Mucosa of gallbladder (tissue), 1 donor: ENCODE results near the gene DDX18. TPM values are rescaled to one million over a fixed set of nuclear protein-coding genes. Genes with fewer than 3 reads are reported as not detected.

Experiments
- DNase-seq: peaks from one replicate; pipeline ENCODE4 v3.0.0-alpha.2; 2020; ENCODE audit warnings: low spot score
- total RNA-seq: library from RNA; stranded (reverse); gene quantifications from one replicate; pipeline ENCODE4 v1.2.1, GENCODE V29; 2021
- donor health status: DM: no; HTN: no; CAD: no.

The DDX18 gene
- total RNA-seq, 1 donor from 2014 or later, result 41.1 TPM

GRCh38 chr2:117834992-117835391, 20.5 kb downstream of the DDX18 start:
- DNase-seq, result no peak

- peak; percentile 79 for DNase-seq
These were observed 21.7 kb downstream of the DDX18 start for GRCh38 chr2:117835990-117836760.

GRCh38 chr2:117845304-117845703, 30.8 kb downstream of the DDX18 start:
- DNase-seq, result no peak

DNA sequence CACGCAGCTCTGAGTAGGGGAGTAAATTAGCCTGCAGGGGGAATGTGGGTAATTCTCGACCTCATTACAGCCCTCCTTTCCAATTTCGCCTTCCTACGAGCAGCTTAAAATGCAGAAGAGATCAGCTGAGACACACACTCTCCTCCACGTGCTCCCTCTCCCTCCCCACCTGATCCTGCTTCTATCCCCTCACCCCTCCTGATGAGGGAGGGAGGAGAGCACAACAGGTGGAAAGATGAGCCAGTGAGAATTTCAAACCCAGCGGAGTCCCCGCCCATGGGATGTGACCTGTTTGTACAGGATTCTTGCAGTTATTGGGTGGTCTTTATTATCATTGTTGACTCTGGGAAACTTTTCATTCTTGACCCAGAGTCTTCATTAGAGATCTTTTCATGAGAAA, 35.5 kb downstream of the DDX18 start:
- DNase-seq, result no peak

DNA sequence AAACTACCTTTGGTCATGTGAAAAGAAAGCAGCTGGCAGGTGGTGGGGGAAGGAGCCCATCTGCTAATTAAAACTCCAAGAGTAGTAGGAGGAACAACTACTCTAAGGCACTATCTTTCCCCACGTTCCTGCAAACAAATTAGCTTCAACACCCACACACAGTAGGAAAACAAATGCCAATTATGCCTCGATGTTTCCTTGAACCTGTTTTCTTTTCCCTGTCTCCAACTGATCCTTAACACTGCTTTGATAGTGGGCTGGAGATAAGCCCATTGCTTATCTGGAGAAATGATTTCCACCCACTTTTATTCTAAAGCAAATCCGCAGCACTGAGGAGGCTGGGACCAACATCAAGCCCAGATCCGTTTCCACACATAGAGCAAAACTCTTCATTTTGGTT, 36.0 kb downstream of the DDX18 start:
- no peak for DNase-seq

DNA sequence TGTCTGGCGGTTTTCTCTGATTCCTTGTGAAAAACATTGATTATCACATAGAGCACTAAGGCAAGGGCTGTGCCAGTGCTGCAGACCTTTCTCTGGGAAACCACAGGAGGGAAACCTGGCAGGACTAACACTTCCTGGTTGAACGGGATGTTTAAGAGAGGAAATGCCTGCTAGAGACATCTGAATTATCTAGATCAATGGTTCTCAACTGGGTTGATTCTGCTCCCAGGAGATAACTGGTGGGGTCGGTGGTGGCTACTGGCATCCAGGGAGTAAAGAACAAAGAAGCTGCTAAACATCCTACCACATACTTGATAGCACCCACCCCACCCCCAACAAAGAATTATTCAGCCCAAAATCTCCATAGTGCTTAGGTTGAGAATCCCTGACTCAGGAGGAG, 37.5 kb downstream of the DDX18 start:
- no peak for DNase-seq

DNA sequence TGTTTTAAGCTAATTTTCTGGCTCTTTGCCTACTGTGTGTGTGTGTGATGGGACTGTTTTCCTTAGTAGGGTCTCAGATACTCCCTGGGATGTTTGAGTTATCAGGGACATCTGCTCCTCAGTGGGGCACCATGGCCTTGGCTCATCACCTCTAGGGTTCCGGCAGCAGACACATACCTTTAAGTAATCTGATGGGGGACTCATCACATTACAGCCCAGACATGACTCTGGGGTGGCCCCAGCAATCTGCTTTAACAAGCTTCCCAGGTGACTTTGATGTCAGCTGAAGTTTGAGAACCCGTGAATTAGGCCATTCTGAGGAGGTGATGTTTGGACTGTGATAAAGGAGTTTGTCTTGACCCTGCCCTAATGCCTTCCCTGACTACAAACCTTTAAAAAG, 38.8 kb downstream of the DDX18 start:
- no peak for DNase-seq

GRCh38 chr2:117853873-117854272, 39.4 kb downstream of the DDX18 start:
- no peak for DNase-seq

DNA sequence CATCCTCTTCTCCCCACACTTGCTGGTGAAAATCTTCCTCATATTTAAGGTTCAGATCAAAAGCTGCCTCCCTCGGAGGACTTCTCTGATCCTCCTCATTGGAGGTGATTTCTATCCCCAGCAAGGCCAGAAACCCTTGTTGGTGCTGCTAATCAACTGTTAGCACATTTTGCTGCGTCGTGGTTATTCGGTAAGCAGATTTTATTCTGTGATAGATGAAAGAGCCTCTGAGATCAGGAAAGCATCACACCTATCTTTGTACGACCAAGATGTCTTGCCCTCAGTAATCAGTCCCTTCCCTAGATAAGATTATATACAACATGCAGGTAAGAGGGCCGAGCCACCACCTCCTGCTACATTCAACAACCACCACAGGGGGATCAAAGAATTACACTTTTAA, 40.1 kb downstream of the DDX18 start:
- no peak for DNase-seq

- DNase-seq, result no peak
These were observed 41.4 kb downstream of the DDX18 start for GRCh38 chr2:117855886-117856285.

GRCh38 chr2:117856415-117857210, 42.1 kb downstream of the DDX18 start:
- DNase-seq, result no peak

DNA sequence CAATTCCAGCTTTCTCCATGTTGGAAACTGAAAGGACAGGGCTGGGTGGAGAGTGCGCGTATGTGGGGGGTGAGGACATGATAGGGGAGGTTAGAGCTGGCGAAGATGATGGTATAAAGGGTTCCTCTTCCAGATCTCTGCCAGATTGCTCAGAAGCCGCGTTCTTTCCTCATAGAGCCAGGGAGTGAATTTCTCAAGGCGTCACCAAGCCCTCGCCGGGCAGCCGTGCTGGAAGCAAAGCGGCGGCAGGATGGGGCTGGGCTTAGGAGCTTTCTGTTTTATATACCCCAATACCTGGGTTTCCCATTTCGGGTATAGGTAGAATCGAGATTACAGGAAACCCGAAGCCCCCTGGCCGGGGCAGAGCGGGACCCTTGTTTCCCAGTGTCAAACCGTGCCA, 43.8 kb downstream of the DDX18 start:
- DNase-seq, result no peak

- no peak for DNase-seq
These were observed 44.5 kb downstream of the DDX18 start for GRCh38 chr2:117858892-117859531.

GRCh38 chr2:117859532-117859911, 45.0 kb downstream of the DDX18 start:
- no peak for DNase-seq

GRCh38 chr2:117859924-117860647, 45.6 kb downstream of the DDX18 start:
- no peak for DNase-seq

GRCh38 chr2:117862459-117862858, 48.0 kb downstream of the DDX18 start:
- no peak for DNase-seq

GRCh38 chr2:117875786-117876185, 61.3 kb downstream of the DDX18 start:
- DNase-seq, result no peak

GRCh38 chr2:117879003-117879402, 64.5 kb downstream of the DDX18 start:
- DNase-seq, result no peak
